Measurements from ENCODE around the gene XIRP2.
"Not testable (repeated sequence)": the region's sequence is repeated elsewhere in the genome, so short reads cannot be mapped to it uniquely, and the experiment has no call there.

DNA sequence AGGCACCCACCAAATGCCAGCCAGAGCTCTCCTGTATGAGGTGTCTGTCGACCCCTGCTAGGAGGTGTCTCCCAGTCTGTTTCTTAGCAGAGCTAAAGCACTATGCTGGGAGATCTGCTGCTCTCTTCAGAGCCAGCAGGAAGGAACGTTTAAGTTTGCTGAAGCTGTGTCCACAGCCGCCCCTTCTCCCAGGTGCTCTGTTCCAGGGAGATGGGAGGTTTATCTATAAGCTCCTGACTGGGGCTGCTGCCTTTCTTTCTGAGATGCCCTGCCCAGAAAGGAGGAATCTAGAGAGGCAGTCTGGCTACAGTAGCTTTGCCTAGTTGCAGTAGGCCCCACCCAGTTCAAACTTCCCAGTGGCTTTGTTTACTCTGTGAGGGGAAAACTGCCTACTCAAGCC lies 210.7 kb downstream of the XIRP2 start:
- TF ChIP-seq, protein P1, sequence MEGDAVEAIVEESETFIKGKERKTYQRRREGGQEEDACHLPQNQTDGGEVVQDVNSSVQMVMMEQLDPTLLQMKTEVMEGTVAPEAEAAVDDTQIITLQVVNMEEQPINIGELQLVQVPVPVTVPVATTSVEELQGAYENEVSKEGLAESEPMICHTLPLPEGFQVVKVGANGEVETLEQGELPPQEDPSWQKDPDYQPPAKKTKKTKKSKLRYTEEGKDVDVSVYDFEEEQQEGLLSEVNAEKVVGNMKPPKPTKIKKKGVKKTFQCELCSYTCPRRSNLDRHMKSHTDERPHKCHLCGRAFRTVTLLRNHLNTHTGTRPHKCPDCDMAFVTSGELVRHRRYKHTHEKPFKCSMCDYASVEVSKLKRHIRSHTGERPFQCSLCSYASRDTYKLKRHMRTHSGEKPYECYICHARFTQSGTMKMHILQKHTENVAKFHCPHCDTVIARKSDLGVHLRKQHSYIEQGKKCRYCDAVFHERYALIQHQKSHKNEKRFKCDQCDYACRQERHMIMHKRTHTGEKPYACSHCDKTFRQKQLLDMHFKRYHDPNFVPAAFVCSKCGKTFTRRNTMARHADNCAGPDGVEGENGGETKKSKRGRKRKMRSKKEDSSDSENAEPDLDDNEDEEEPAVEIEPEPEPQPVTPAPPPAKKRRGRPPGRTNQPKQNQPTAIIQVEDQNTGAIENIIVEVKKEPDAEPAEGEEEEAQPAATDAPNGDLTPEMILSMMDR (IDR thresholded peaks at IDR 0.05 in 4 of 5, conservative IDR thresholded peaks at IDR 0.05 in 1 of 5), result not testable (repeated sequence)
- not testable (repeated sequence) for TF ChIP-seq POLR2A (IDR thresholded peaks at IDR 0.05)
